Aorta (tissue), 5 donors: Measurements from ENCODE around the gene OR2D3. TPM values are rescaled to one million over a fixed set of nuclear protein-coding genes. Genes with fewer than 3 reads are reported as not detected.
"Not testable (repeated sequence)": the region's sequence is repeated elsewhere in the genome, so short reads cannot be mapped to it uniquely, and the experiment has no call there.

ENCODE experiments used
- ATAC-seq: fragments of 200-7000 bp; cut with Tn5 transposase; one replicate; pipeline ENCODE4 v1.9.1; 2022; ENCODE audit warnings: moderate library complexity; ENCODE audit not compliant: low FRiP score
- DNase-seq, 2 donors: peaks; one replicate each; pipeline ENCODE4 v3.0.0-alpha.2; 2020
- H3K27ac ChIP-seq, 2 donors: one replicate each; pipeline ENCODE4 v1.5.1; 2013; ENCODE audit warnings: low read length in 2 of 2, mild to moderate bottlenecking in 2 of 2, moderate library complexity in 2 of 2, control low read depth in 1 of 2, inconsistent platforms in 1 of 2, low read depth in 1 of 2
- H3K27me3 ChIP-seq, 2 donors: one replicate each; pipeline ENCODE4 v1.6.1; 2013; ENCODE audit warnings: control low read depth in 1 of 2, low read length in 1 of 2, mild to moderate bottlenecking in 1 of 2, moderate library complexity in 1 of 2; ENCODE audit not compliant: insufficient read depth in 2 of 2, control insufficient read depth in 1 of 2
- H3K36me3 ChIP-seq, 2 donors: one replicate each; pipeline ENCODE4 v1.6.1; 2013; ENCODE audit warnings: control low read depth in 1 of 2, low read length in 1 of 2, mild to moderate bottlenecking in 1 of 2; ENCODE audit not compliant: insufficient read depth in 2 of 2, control insufficient read depth in 1 of 2
- H3K4me1 ChIP-seq, 2 donors: one replicate each; pipeline ENCODE4 v1.6.1; 2013; ENCODE audit warnings: low read length in 2 of 2, control low read depth in 1 of 2, mild to moderate bottlenecking in 1 of 2, moderate library complexity in 1 of 2; ENCODE audit not compliant: insufficient read depth in 2 of 2, control insufficient read depth in 1 of 2
- H3K4me3 ChIP-seq, 2 donors: one replicate each; pipeline ENCODE4 v1.5.1; 2013; ENCODE audit warnings: low read length in 2 of 2, control low read depth in 1 of 2, mild to moderate bottlenecking in 1 of 2
- H3K9me3 ChIP-seq: one replicate; pipeline ENCODE4 v1.6.1; 2013; ENCODE audit warnings: mild to moderate bottlenecking, low read length; ENCODE audit not compliant: control insufficient read depth
- WGBS, 2 donors: extraction: QIAGEN DNeasy Blood & Tissue Kit; methylation state at CpG; one replicate each; pipeline ENCODE4 v1.1.7; 2013; 5-methylcytosine and 5-hydroxymethylcytosine counted together
- intact Hi-C, 2 donors: fragments of 100-400 bp; cut with DNase I; formaldehyde crosslinking; loops; one replicate each; pipeline versions ENCODE4 v1.14.2 to v1.15.0; 2022
- polyA plus RNA-seq, 2 donors: library from polyadenylated mRNA; stranded (reverse); fragments of 200-250 nt; gene quantifications; one replicate each; pipeline ENCODE4 v1.2.3, GENCODE V29; 2013
- total RNA-seq, 2 donors: library from RNA; stranded (reverse); fragmentation: NEBNext Ultra II Directional; extraction: Animal tissue kit (Norgen Biotek cat#: 25700); gene quantifications; one replicate each; pipeline ENCODE4 v1.2.1, GENCODE V29; 2021
- donor health status: healthy with polysubstance abuse.
- donor health status: Bipolar disorder and iron deficiency.
- donor health status: DM: no; HTN: no; CAD: no.
- donor health status: DM: no; HTN: no; CAD: no.
- donor health status: DM: yes; HTN: yes; CAD: no.

OR2D3 gene
- total and polyA plus RNA-seq, 4 donors = not detected

DNA sequence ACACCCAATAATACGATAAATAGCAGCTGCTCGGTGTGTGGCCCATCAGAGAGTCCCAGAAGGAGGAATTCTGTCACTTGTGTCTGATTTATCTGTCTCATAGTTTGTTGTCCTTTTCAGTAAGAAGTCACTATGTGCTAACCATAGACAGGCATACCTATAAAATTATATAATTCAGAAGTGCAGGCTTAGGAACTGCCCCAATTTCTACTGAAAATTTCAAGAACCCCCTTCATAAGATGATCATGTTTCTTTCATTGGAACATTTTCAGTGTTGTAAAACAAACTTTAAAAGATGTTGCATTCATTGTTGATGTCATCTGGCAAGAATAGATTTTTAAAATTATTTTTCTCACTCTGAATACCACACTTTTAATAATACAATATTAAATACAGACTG, 28.4 kb upstream of the OR2D3 start, which contains the start of gene OR2D2:
Gene OR2D2, minus strand, starts transcription at position 101 of the 400 bp plus-strand sequence. Its CDS starts 0 bp downstream, at position 101.
- WGBS, 2 donors = 72 to 85% methylated on average over 2 of the region's 2 CpGs
- no peak for ATAC-seq
- no peak within 1 kb of the TSS for H3K4me3 ChIP-seq
- intact Hi-C loops = no loop called here
- no peaks in the 10 kb centered on the region for H3K4me1 ChIP-seq
- H3K36me3 ChIP-seq = no peaks in the 10 kb centered on the region
- H3K9me3 ChIP-seq = no peaks in the 10 kb centered on the region
- no peak for DNase-seq
- H3K27me3 ChIP-seq = no peaks in the 10 kb centered on the region
- no peak within 1 kb of the TSS for H3K27ac ChIP-seq

DNA sequence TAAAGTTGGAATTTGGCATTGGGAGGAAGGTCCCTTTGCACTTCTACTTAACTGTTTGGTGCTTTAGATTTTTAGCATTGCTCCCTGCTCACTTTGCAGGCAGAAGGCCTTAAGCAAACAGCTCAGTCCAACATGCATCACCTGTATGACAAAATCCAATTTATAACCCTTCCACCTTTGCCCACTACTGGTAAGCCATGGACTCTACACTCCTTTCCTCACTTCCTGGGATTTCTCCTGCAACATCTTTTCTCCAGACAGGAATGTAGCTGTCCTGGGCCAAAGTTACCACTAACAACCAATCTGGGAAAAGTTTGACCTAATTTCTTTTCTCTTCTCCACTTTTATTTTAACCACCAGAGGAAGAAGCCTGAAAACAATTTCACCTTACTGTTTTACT, 26.7 kb upstream of the OR2D3 start:
- H3K36me3 ChIP-seq = no peaks in the 10 kb centered on the region
- no peak overlapping the region for H3K27ac ChIP-seq
- DNase-seq (no peak), ATAC-seq (no peak)
- intact Hi-C loops = no loop called here
- no peak overlapping the region for H3K4me3 ChIP-seq
- no peaks in the 10 kb centered on the region for H3K27me3 ChIP-seq
- no peaks in the 10 kb centered on the region for H3K9me3 ChIP-seq
- no peaks in the 10 kb centered on the region for H3K4me1 ChIP-seq

DNA sequence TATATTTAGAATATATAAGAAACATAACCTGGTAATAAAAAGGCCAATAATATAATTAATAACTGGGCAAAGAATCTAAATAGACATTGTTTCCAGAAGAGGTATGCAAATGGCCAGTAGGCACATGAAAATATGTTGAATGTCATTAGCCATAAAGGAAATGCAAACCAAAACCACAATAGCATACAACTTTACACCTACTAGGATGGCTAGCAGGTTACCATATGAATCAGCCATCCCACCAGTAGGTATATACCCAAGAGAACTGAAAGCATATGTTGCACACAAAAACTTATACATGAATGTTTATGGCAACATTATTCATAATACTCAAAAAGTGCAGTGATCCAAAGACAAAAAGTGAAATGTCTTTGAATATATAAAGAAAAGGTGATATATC, 25.8 kb upstream of the OR2D3 start:
- no peak for ATAC-seq
- no peaks in the 10 kb centered on the region for H3K27me3 ChIP-seq
- intact Hi-C loops = no loop called here
- no peak overlapping the region for H3K27ac ChIP-seq
- H3K4me3 ChIP-seq = no peak overlapping the region
- DNase-seq = no peak
- no peaks in the 10 kb centered on the region for H3K36me3 ChIP-seq
- H3K4me1 ChIP-seq = no peaks in the 10 kb centered on the region
- no peaks in the 10 kb centered on the region for H3K9me3 ChIP-seq

DNA sequence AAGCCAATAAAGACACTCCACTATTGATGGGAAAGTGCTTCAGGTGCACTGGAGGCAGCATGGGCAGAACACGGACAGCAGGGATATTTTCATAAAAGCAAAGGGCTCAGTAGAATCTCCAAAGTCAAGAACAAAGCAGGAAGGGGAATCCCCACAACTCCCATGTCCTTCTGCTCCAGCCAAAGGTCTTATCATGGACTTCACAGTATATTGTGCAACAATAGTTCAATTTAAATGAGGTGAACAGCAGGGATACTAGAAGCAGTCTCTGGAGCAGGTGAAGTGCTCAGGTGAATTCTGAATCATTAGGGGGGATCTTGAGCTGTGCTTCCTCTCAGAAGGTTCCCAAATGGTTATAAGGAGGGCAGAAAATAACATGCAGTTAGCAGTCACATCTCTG, 21.9 kb upstream of the OR2D3 start:
- Histone ChIP-seq H3K27me3 (no peaks in the 10 kb centered on the region), H3K36me3 (no peaks in the 10 kb centered on the region), H3K4me3 (no peak overlapping the region), H3K9me3 (no peaks in the 10 kb centered on the region), H3K4me1 (no peaks in the 10 kb centered on the region), H3K27ac (no peak overlapping the region)
- no peak for DNase-seq
- WGBS, 2 donors = 48 to 54% methylated on average over 1 of the region's 1 CpG
- intact Hi-C loops = no loop called here
- no peak for ATAC-seq

DNA sequence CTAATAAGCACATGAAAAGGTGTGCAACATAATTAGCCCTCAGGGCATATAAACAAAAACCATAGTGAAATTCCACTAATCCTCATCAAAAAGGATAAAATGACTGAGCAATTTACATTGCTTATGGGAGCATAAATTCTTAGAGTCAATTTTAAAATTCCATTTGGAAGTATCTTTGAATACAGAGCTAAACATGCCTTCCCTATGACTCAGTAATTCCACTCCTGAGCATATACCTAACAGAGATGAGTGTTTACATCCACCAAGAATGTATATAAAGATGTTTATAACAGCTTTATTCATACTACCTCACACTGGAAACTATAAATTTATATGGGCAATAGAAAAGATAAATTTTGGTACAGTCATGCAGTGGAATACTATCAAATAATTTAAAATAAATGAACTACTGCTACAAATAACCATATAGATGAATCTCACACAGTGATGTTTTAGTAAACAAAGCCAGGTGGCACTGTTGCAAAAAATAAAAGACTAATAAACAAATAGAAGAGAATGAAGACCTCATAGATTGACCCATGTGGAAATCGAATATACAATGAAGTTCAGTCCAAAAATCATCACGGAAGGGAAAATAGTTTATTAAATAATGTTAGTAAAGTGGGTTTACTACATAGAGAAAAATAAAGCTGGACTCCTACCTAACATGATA, 20.3 kb upstream of the OR2D3 start:
- Histone ChIP-seq H3K9me3 (no peaks in the 10 kb centered on the region), H3K4me1 (no peaks in the 10 kb centered on the region), H3K27ac (no peak overlapping the region), H3K27me3 (no peaks in the 10 kb centered on the region), H3K4me3 (no peak overlapping the region), H3K36me3 (no peaks in the 10 kb centered on the region)
- intact Hi-C loops = no loop called here
- no peak for DNase-seq
- WGBS, 2 donors = 68% methylated on average over 2 of the region's 2 CpGs
- no peak for ATAC-seq

DNA sequence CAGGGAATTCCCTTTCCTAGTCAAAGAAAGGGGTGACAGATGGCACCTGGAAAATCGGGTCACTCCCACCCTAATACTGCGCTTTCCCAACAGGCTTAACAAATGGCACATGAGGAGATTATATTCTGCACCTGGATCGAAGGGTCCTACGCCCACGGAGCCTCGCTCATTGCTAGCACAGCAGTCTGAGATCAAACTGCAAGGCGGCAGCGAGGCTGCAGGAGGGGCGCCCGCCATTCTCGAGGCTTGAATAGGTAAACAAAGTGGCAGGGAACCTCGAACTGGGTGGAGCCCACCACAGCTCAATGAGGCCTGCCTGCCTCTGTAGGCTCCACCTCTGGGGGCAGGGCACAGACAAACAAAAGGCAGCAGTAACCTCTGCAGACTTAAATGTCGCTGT, 16.0 kb upstream of the OR2D3 start:
- DNase-seq, H3K27ac ChIP-seq, H3K27me3 ChIP-seq, H3K36me3 ChIP-seq, intact Hi-C loops, H3K4me3 ChIP-seq, H3K9me3 ChIP-seq, ATAC-seq, H3K4me1 ChIP-seq: not testable (repeated sequence)
- WGBS, 2 donors = 81 to 82% methylated on average over 13 of the region's 13 CpGs

DNA sequence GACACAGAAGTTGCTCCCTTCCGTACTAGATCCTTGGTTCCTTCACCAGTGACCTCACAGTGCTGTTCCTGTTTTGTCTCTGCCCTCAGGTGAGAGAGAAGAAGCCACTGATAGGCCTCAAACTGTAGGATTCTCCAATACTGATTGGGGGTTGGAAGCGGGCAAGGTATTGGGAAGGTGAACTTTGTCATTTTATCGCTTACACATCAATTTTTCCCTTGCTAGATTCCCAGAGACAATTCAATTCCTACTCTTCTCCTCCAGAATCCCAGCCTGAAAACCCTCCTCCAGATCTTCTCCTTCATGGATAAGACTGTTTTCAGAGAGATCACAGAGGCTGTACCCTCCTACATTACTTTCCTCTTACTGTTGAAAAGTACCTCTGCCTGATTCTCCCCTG, 9.4 kb upstream of the OR2D3 start:
- WGBS, 2 donors = 91 to 93% methylated on average over 3 of the region's 3 CpGs
- no peak for ATAC-seq
- Histone ChIP-seq H3K9me3 (no peaks in the 10 kb centered on the region), H3K4me1 (no peaks in the 10 kb centered on the region), H3K27ac (no peak overlapping the region), H3K36me3 (no peaks in the 10 kb centered on the region), H3K4me3 (no peak overlapping the region), H3K27me3 (peaks cover 0 to 1% of the 10 kb centered on the region in 2 donors)
- no peak for DNase-seq
- intact Hi-C loops = no loop called here

DNA sequence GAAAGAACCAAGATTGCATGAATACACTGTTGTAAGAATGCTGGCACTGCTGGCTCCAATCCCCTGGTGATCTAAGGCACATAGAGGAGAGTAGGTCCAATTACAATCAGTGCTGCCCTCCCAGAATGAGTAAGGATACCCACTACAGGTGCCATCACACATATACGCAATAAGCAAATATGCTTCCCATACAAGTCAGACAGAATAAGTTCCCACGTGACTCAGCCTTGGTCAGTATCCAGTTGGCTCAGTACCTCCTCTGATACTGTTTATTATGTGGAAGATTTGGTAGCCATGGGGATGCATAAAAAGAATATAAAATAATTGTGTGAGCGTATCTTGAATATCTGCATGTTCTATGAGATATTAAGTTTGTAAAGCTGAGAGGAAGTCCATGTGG, 8.9 kb upstream of the OR2D3 start:
- ATAC-seq = no peak
- 42 to 51% methylated on average over 3 of the region's 3 CpGs for WGBS, 2 donors

DNA sequence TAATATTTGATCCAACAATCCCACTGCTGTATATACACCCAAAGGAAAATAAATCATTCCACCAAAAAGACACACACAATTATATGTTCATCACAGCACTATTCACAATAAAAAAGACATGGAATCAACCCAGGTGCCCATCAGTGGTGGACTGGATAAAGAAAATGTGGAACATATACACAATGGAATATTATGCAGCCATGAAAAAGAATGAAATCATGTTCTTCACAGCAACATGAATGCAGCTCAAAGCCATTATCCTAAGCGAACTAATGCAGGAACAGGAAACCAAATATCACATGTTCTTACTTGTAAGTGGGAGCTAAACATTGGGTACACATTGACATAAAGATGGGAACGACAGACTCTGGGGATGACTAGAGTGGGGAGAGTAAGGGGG, 1.1 kb upstream of the OR2D3 start:
- no peak for DNase-seq
- no peak overlapping the region for H3K27ac ChIP-seq
- H3K4me3 ChIP-seq = no peak overlapping the region
- WGBS, 2 donors = 30 to 48% methylated on average over 2 of the region's 2 CpGs
- intact Hi-C loops = no loop called here
- H3K27me3 ChIP-seq = no peaks in the 10 kb centered on the region
- no peaks in the 10 kb centered on the region for H3K36me3 ChIP-seq
- ATAC-seq = no peak
- H3K9me3 ChIP-seq = no peaks in the 10 kb centered on the region
- H3K4me1 ChIP-seq = no peaks in the 10 kb centered on the region

More for the DNA sequence above, 8.9 kb upstream of the OR2D3 start:
- Histone ChIP-seq H3K4me1 (no peaks in the 10 kb centered on the region), H3K36me3 (no peaks in the 10 kb centered on the region), H3K9me3 (no peaks in the 10 kb centered on the region), H3K27ac (no peak overlapping the region), H3K27me3 (peaks cover 0 to 1% of the 10 kb centered on the region in 2 donors), H3K4me3 (no peak overlapping the region)
- intact Hi-C loops = no loop called here
- no peak for DNase-seq
